Measurements from ENCODE around the gene CCDC110.
"Not testable (repeated sequence)": the region's sequence is repeated elsewhere in the genome, so short reads cannot be mapped to it uniquely, and the experiment has no call there.

CCDC110 gene

GRCh38 chr4:185471235-185472102 lies at the start of gene CCDC110:
Gene CCDC110 (minus strand): TSS chr4:185471733. CDS start chr4:185471683, 50 bp downstream.
- DNase-seq (ENCODE audit: low read depth in 3 of 3), result peak; percentile 84 to 99 (median 92)

GRCh38 chr4:185520119-185520518 lies 48.6 kb upstream of the CCDC110 start:
- DNase-seq (ENCODE audit: low read depth in 3 of 3), result no peak

GRCh38 chr4:185518494-185518893 lies 47.0 kb upstream of the CCDC110 start:
- no peak for DNase-seq (ENCODE audit: low read depth in 3 of 3)

- DNase-seq (ENCODE audit: low read depth in 3 of 3), result no peak
Measured at GRCh38 chr4:185518069-185518468, 46.5 kb upstream of the CCDC110 start.

- DNase-seq (ENCODE audit: low read depth in 3 of 3), result no peak
Measured at GRCh38 chr4:185515248-185515647, 43.7 kb upstream of the CCDC110 start.

GRCh38 chr4:185514182-185514697 lies 42.7 kb upstream of the CCDC110 start:
- no peak for DNase-seq (ENCODE audit: low read depth in 3 of 3)

GRCh38 chr4:185513489-185514181 lies 42.1 kb upstream of the CCDC110 start:
- no peak for DNase-seq (ENCODE audit: low read depth in 3 of 3)

GRCh38 chr4:185512516-185512915 lies 41.0 kb upstream of the CCDC110 start:
- no peak for DNase-seq (ENCODE audit: low read depth in 3 of 3)

- not testable (repeated sequence) for DNase-seq (ENCODE audit: low read depth in 3 of 3)
Measured at GRCh38 chr4:185511243-185511642, 39.7 kb upstream of the CCDC110 start.

- DNase-seq (ENCODE audit: low read depth in 3 of 3), result no peak
Measured at GRCh38 chr4:185510806-185511205, 39.3 kb upstream of the CCDC110 start.

- no peak for DNase-seq (ENCODE audit: low read depth in 3 of 3)
Measured at GRCh38 chr4:185508181-185508580, 36.6 kb upstream of the CCDC110 start.

- no peak for DNase-seq (ENCODE audit: low read depth in 3 of 3)
Measured at GRCh38 chr4:185506422-185506821, 34.9 kb upstream of the CCDC110 start.

- no peak for DNase-seq (ENCODE audit: low read depth in 3 of 3)
Measured at GRCh38 chr4:185504098-185505047, 32.8 kb upstream of the CCDC110 start.

- no peak for DNase-seq (ENCODE audit: low read depth in 3 of 3)
Measured at GRCh38 chr4:185502386-185502785, 30.9 kb upstream of the CCDC110 start.

GRCh38 chr4:185500576-185500975 lies 29.0 kb upstream of the CCDC110 start:
- no peak for DNase-seq (ENCODE audit: low read depth in 3 of 3)

- no peak for DNase-seq (ENCODE audit: low read depth in 3 of 3)
Measured at GRCh38 chr4:185500035-185500434, 28.5 kb upstream of the CCDC110 start.

GRCh38 chr4:185488650-185489049 lies 17.1 kb upstream of the CCDC110 start:
- no peak for DNase-seq (ENCODE audit: low read depth in 3 of 3)

GRCh38 chr4:185481401-185481800 lies 9.9 kb upstream of the CCDC110 start:
- DNase-seq (ENCODE audit: low read depth in 3 of 3), result no peak

- DNase-seq (ENCODE audit: low read depth in 3 of 3), result no peak
Measured at GRCh38 chr4:185480016-185480732, 8.6 kb upstream of the CCDC110 start.

GRCh38 chr4:185479507-185479971 lies 8.0 kb upstream of the CCDC110 start:
- no peak for DNase-seq (ENCODE audit: low read depth in 3 of 3)

- no peak for DNase-seq (ENCODE audit: low read depth in 3 of 3)
Measured at GRCh38 chr4:185473247-185473646, 1.7 kb upstream of the CCDC110 start.

Measured in stimulated activated CD4-positive, alpha-beta T cell treated with anti-CD3 and anti-CD28 coated beads, TNF-alpha, amount 100 ng/mL, for 48 hours (primary cell).